Measurements from ENCODE around the gene NOXA1. TPM values are rescaled to one million over a fixed set of nuclear protein-coding genes. Genes with fewer than 3 reads are reported as not detected.

The NOXA1 gene
- total and polyA plus RNA-seq, 2 of the 8 experiments (the other 6 are each of a cell fraction or from before 2014, with no cell fraction given) = 0.34 to 0.91 TPM

- no peak for TF ChIP-seq CHD7 (IDR thresholded peaks at IDR 0.05; ENCODE audit: insufficient replicate concordance, low read length)
- TF ChIP-seq, protein P1, sequence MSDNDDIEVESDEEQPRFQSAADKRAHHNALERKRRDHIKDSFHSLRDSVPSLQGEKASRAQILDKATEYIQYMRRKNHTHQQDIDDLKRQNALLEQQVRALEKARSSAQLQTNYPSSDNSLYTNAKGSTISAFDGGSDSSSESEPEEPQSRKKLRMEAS (IDR thresholded peaks at IDR 0.05) = no peak
Measured at GRCh38 chr9:137439158-137439714, 16.0 kb downstream of the NOXA1 start (continued).
